Activated T-cell treated with anti-CD3 and anti-CD28 coated beads, Interleukin-2, amount 50 U/mL, for 4 hours (primary cell): Measurements from ENCODE around the gene ZSCAN31. TPM values are rescaled to one million over a fixed set of nuclear protein-coding genes. Genes with fewer than 3 reads are reported as not detected.
"Not testable (repeated sequence)": the region's sequence is repeated elsewhere in the genome, so short reads cannot be mapped to it uniquely, and the experiment has no call there.

Experiments used
- ATAC-seq, 2 donors: fragments of 200-7000 bp; cut with Tn5 transposase; one replicate each; pipeline ENCODE4 v1.10.0; 2021
- DNase-seq: peaks from one replicate; pipeline ENCODE4 v3.0.0-alpha.2; 2020
- H3K27me3 Mint-ChIP-seq: one replicate; pipeline ENCODE4 v1.8.0; 2021; ENCODE audit warnings: low read depth, mixed read lengths
- H3K36me3 Mint-ChIP-seq: one replicate; pipeline ENCODE4 v1.8.0; 2022; ENCODE audit warnings: mixed read lengths; ENCODE audit not compliant: insufficient read depth
- H3K4me1 Mint-ChIP-seq: one replicate; pipeline ENCODE4 v1.8.0; 2021; ENCODE audit warnings: low read depth, mixed read lengths
- H3K4me3 Mint-ChIP-seq: one replicate; pipeline ENCODE4 v1.8.0; 2021; ENCODE audit warnings: mild to moderate bottlenecking, moderate library complexity, mixed read lengths
- H3K9me3 Mint-ChIP-seq: one replicate; pipeline ENCODE4 v1.8.0; 2021; ENCODE audit warnings: mixed read lengths
- total RNA-seq, 3 donors: library from RNA; stranded (reverse); gene quantifications; one replicate each; pipeline ENCODE4 v1.2.1, GENCODE V29; 2021

Gene ZSCAN31
- total RNA-seq, 3 donors from 2014 or later = 0.76 to 1.5 (median 0.83) TPM

- no peak for DNase-seq
- no peak for ATAC-seq
- Mint-ChIP-seq H3K9me3 (no peaks in the 10 kb centered on the region), H3K27me3 (peaks cover 20% of the 10 kb centered on the region), H3K36me3 (no peaks in the 10 kb centered on the region), H3K4me1 (no peaks in the 10 kb centered on the region), H3K4me3 (no peak overlapping the region)
Measured at GRCh38 chr6:28315628-28316027, 20.3 kb downstream of the ZSCAN31 start.

GRCh38 chr6:28312939-28313338, 23.0 kb downstream of the ZSCAN31 start:
- no peak overlapping the region for H3K4me3 Mint-ChIP-seq
- peaks cover 33% of the 10 kb centered on the region for H3K27me3 Mint-ChIP-seq
- DNase-seq = no peak
- ATAC-seq = no peak
- H3K36me3 Mint-ChIP-seq = no peaks in the 10 kb centered on the region
- H3K9me3 Mint-ChIP-seq = no peaks in the 10 kb centered on the region
- no peaks in the 10 kb centered on the region for H3K4me1 Mint-ChIP-seq

- Mint-ChIP-seq H3K9me3 (peaks cover 4% of the 10 kb centered on the region), H3K4me1 (no peaks in the 10 kb centered on the region), H3K27me3 (peaks cover 30% of the 10 kb centered on the region), H3K4me3 (no peak overlapping the region), H3K36me3 (no peaks in the 10 kb centered on the region)
- no peak for DNase-seq
- no peak for ATAC-seq
Measured at GRCh38 chr6:28311139-28311823, 24.7 kb downstream of the ZSCAN31 start.

GRCh38 chr6:28306363-28306762, 29.6 kb downstream of the ZSCAN31 start:
- Mint-ChIP-seq H3K27me3 (peaks cover 23% of the 10 kb centered on the region), H3K4me1 (peaks cover 22% of the 10 kb centered on the region)
- H3K4me3 Mint-ChIP-seq, DNase-seq, H3K9me3 Mint-ChIP-seq, ATAC-seq, H3K36me3 Mint-ChIP-seq: not testable (repeated sequence)

- H3K4me3 Mint-ChIP-seq = peak overlapping the region; percentile 46
- peaks cover under 1% of the 10 kb centered on the region for H3K36me3 Mint-ChIP-seq
- H3K4me1 Mint-ChIP-seq = peaks cover 22% of the 10 kb centered on the region
- H3K9me3 Mint-ChIP-seq = peaks cover 5% of the 10 kb centered on the region
- H3K27me3 Mint-ChIP-seq = peaks cover 4% of the 10 kb centered on the region
- no peak for DNase-seq
- peak; percentile 67 to 82 for ATAC-seq
Measured at GRCh38 chr6:28303570-28303969, 32.4 kb downstream of the ZSCAN31 start.

- H3K9me3 Mint-ChIP-seq = no peaks in the 10 kb centered on the region
- H3K36me3 Mint-ChIP-seq = peaks cover 5% of the 10 kb centered on the region
- H3K4me3 Mint-ChIP-seq = no peak overlapping the region
- H3K4me1 Mint-ChIP-seq = no peaks in the 10 kb centered on the region
- no peak for DNase-seq
- no peak for ATAC-seq
- H3K27me3 Mint-ChIP-seq = no peaks in the 10 kb centered on the region
Measured at GRCh38 chr6:28296520-28297060, 39.4 kb downstream of the ZSCAN31 start.

GRCh38 chr6:28295326-28295725, 40.6 kb downstream of the ZSCAN31 start:
- no peak for ATAC-seq
- H3K4me1 Mint-ChIP-seq = no peaks in the 10 kb centered on the region
- H3K27me3 Mint-ChIP-seq = no peaks in the 10 kb centered on the region
- H3K36me3 Mint-ChIP-seq = peaks cover 5% of the 10 kb centered on the region
- no peak for DNase-seq
- no peak overlapping the region for H3K4me3 Mint-ChIP-seq
- H3K9me3 Mint-ChIP-seq = no peaks in the 10 kb centered on the region

GRCh38 chr6:28291573-28291972, 44.4 kb downstream of the ZSCAN31 start:
- Mint-ChIP-seq H3K4me3 (no peak overlapping the region), H3K9me3 (no peaks in the 10 kb centered on the region), H3K36me3 (peaks cover 5% of the 10 kb centered on the region), H3K27me3 (no peaks in the 10 kb centered on the region), H3K4me1 (no peaks in the 10 kb centered on the region)
- ATAC-seq (no peak), DNase-seq (no peak)

- no peak for ATAC-seq
- no peak overlapping the region for H3K4me3 Mint-ChIP-seq
- peaks cover 5% of the 10 kb centered on the region for H3K4me1 Mint-ChIP-seq
- no peaks in the 10 kb centered on the region for H3K9me3 Mint-ChIP-seq
- no peak for DNase-seq
- H3K36me3 Mint-ChIP-seq = peaks cover 7% of the 10 kb centered on the region
- peaks cover 21% of the 10 kb centered on the region for H3K27me3 Mint-ChIP-seq
Measured at GRCh38 chr6:28282926-28283325, 53.0 kb downstream of the ZSCAN31 start.

GRCh38 chr6:28281288-28282064, 54.5 kb downstream of the ZSCAN31 start, which contains the start of gene PGBD1:
TSS of gene PGBD1 (plus strand) at chr6:28281572. CDS start at chr6:28283814, 2,242 bp downstream.
- Mint-ChIP-seq H3K9me3 (no peaks in the 10 kb centered on the region), H3K36me3 (peaks cover 10% of the 10 kb centered on the region), H3K27me3 (peaks cover 21% of the 10 kb centered on the region), H3K4me1 (peaks cover 5% of the 10 kb centered on the region), H3K4me3 (peak within 1 kb of the TSS; percentile 77)
- DNase-seq (peak; percentile 21), ATAC-seq (peak; percentile 97 to 98)

- no peak for ATAC-seq
- Mint-ChIP-seq H3K4me3 (peak overlapping the region; percentile 77), H3K4me1 (peaks cover 5% of the 10 kb centered on the region), H3K9me3 (no peaks in the 10 kb centered on the region), H3K27me3 (peaks cover 21% of the 10 kb centered on the region), H3K36me3 (peaks cover 14% of the 10 kb centered on the region)
- DNase-seq = no peak
Measured at GRCh38 chr6:28280595-28281287, 55.2 kb downstream of the ZSCAN31 start.

- ATAC-seq (no peak), DNase-seq (no peak)
- no peaks in the 10 kb centered on the region for H3K9me3 Mint-ChIP-seq
Measured at GRCh38 chr6:28277746-28278145, 58.2 kb downstream of the ZSCAN31 start.

GRCh38 chr6:28274888-28275287, 61.1 kb downstream of the ZSCAN31 start:
- H3K36me3 Mint-ChIP-seq = peaks cover 42% of the 10 kb centered on the region
- peaks cover 15% of the 10 kb centered on the region for H3K4me1 Mint-ChIP-seq
- ATAC-seq (no peak), DNase-seq (no peak)
- no peaks in the 10 kb centered on the region for H3K9me3 Mint-ChIP-seq
- H3K4me3 Mint-ChIP-seq = no peak overlapping the region
- H3K27me3 Mint-ChIP-seq = no peaks in the 10 kb centered on the region

More at GRCh38 chr6:28277746-28278145, 58.2 kb downstream of the ZSCAN31 start:
- Mint-ChIP-seq H3K4me3 (no peak overlapping the region), H3K27me3 (peaks cover 11% of the 10 kb centered on the region), H3K36me3 (peaks cover 30% of the 10 kb centered on the region), H3K4me1 (peaks cover 9% of the 10 kb centered on the region)
